Measurements from ENCODE around the gene SEC61A1.

DNA sequence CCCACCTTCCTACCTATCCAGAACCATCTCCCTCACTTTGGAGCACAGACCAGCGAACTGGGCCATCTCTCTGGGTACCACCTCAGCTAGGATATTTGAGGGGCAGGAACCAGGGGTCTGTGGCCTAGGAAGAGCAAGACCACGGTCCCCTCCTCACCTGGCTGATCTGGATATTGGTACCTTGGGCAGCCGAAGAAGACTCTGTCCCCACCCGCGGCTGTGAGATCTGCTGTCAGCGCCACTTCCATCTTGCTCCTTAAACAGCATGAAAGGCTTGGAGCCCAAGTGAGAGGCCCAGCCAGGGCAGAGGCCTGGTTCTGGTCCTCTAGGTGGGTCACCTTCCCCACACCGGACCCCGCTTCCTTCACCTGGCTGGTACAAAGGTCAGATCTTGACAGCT lies 26.6 kb downstream of the SEC61A1 start:
- TF ChIP-seq, protein P1, sequence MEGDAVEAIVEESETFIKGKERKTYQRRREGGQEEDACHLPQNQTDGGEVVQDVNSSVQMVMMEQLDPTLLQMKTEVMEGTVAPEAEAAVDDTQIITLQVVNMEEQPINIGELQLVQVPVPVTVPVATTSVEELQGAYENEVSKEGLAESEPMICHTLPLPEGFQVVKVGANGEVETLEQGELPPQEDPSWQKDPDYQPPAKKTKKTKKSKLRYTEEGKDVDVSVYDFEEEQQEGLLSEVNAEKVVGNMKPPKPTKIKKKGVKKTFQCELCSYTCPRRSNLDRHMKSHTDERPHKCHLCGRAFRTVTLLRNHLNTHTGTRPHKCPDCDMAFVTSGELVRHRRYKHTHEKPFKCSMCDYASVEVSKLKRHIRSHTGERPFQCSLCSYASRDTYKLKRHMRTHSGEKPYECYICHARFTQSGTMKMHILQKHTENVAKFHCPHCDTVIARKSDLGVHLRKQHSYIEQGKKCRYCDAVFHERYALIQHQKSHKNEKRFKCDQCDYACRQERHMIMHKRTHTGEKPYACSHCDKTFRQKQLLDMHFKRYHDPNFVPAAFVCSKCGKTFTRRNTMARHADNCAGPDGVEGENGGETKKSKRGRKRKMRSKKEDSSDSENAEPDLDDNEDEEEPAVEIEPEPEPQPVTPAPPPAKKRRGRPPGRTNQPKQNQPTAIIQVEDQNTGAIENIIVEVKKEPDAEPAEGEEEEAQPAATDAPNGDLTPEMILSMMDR (IDR thresholded peaks at IDR 0.05) = no peak
- TF ChIP-seq POLR2A (IDR thresholded peaks at IDR 0.05) = no peak
